GM10248 (cell line): ENCODE results near the gene C1orf52.

Experiments used
- CTCF ChIA-PET: fragments of 300-600 bp; sonication (Branson Sonifier 250); formaldehyde crosslinking; extraction: SDS; loops from one replicate; lab custom pipeline; 2021; ENCODE audit warnings: antibody characterized with exemption; lab: Yijun Ruan, JAX
- POLR2A ChIA-PET: fragments of 350-650 bp; sonication (Branson Sonifier 250); formaldehyde crosslinking; extraction: SDS; loops from one replicate; lab custom pipeline; 2020; ENCODE audit warnings: antibody characterized with exemption; lab: Yijun Ruan, JAX
- DNase-seq: peaks from one replicate; pipeline ENCODE4 v3.0.0; 2012; ENCODE audit errors: extremely low spot score
- CTCF ChIP-seq: IDR thresholded peaks from 2 replicates; pipeline ENCODE4 v1.5.1; 2012; ENCODE audit warnings: mild to moderate bottlenecking, low read depth; ENCODE audit errors: extremely low read depth, missing control alignments, control extremely low read depth

C1orf52 gene

GRCh38 chr1:85208488-85208887 lies 51.0 kb downstream of the C1orf52 start:
- DNase-seq: no peak
- CTCF ChIA-PET: interaction anchor here (1.0 to 1.5 kb wide), 2 partner anchors 16 to 46 kb away, joined by 3 to 5 read pairs; no protein-coding TSS in a partner anchor
- POLR2A ChIA-PET: no interaction called here

GRCh38 chr1:85203573-85204171 lies 55.8 kb downstream of the C1orf52 start:
- no peak for TF ChIP-seq CTCF
- POLR2A ChIA-PET: no interaction called here
- CTCF ChIA-PET: no interaction called here
- no peak for DNase-seq

More at GRCh38 chr1:85208488-85208887, 51.0 kb downstream of the C1orf52 start:
- TF ChIP-seq CTCF: no peak

- CTCF ChIA-PET: no interaction called here
- no peak for DNase-seq
- POLR2A ChIA-PET: no interaction called here
- TF ChIP-seq CTCF: no peak
Observed at GRCh38 chr1:85202864-85203255, 56.6 kb downstream of the C1orf52 start.

GRCh38 chr1:85202092-85202863 lies 57.2 kb downstream of the C1orf52 start:
- no peak for DNase-seq
- TF ChIP-seq CTCF: no peak
- POLR2A ChIA-PET: no interaction called here
- CTCF ChIA-PET: interaction anchor here (1.0 kb wide), 1 partner anchor 58 kb away, joined by 3 read pairs; no protein-coding TSS in a partner anchor

GRCh38 chr1:85201340-85202091 lies 57.9 kb downstream of the C1orf52 start:
- DNase-seq: peak; percentile 67
- TF ChIP-seq CTCF: no peak
- CTCF ChIA-PET: interaction anchor here (1.0 to 1.2 kb wide), 2 partner anchors 53 to 59 kb away, joined by 3 read pairs; no protein-coding TSS in a partner anchor
- POLR2A ChIA-PET: no interaction called here
